Measurements from ENCODE around the gene IFT74. TPM values are rescaled to one million over a fixed set of nuclear protein-coding genes. Genes with fewer than 3 reads are reported as not detected.

IFT74 gene
- total RNA-seq, 2 experiments from 2014 or later: 3.4 to 10.2 TPM

DNA sequence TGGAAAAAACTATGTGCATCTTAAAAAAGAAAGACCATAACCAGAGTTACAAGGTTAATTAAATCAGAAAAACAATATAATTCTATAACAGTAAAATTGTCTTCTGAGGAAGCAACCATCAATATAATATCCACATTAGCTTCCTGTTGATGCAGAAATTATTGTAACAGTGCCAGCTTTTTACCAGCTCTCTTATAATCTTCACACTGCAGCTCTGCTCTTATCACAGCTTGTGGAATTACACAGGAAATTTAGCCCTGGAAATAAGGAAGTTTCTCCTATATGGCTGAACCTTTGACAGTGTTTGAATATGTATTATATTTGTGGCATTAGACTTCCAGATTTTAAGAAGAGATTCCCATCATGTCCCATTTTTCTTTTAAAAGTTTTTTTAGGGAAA, 103.7 kb downstream of the IFT74 start:
- DNase-seq (ENCODE audit: low spot score): no peak
- Histone ChIP-seq H3K36me3 (ENCODE audit: insufficient read depth, low read length) (no peaks in the 10 kb centered on the region), H3K79me2 (ENCODE audit: insufficient read depth, low read depth, low read length) (no peaks in the 10 kb centered on the region), H3K9me3 (ENCODE audit: low read length) (no peaks in the 10 kb centered on the region), H3K27ac (ENCODE audit: low read depth, low read length, poor library complexity, severe bottlenecking) (no peak overlapping the region), H3K4me3 (ENCODE audit: low read depth, low read length, poor library complexity, severe bottlenecking) (no peak overlapping the region), H3K4me1 (ENCODE audit: insufficient read depth, low read length, poor library complexity, severe bottlenecking) (no peaks in the 10 kb centered on the region), H3K9me2 (ENCODE audit: insufficient read depth, low read length) (no peaks in the 10 kb centered on the region), H3K4me2 (ENCODE audit: low read length) (no peak overlapping the region), H2AFZ (ENCODE audit: low read length) (no peak overlapping the region), H4K20me1 (ENCODE audit: insufficient read depth, low read length) (no peaks in the 10 kb centered on the region)
- ChIA-PET POLR2A (interaction anchor here (0.5 kb wide), 1 partner anchor 30 kb away, joined by 3 read pairs; no protein-coding TSS in a partner anchor), CTCF (ENCODE audit: unreplicated experiment) (no interaction called here)
- intact Hi-C loops (cut with micrococcal nuclease; ENCODE audit: unreplicated experiment): no loop called here
- TF ChIP-seq, protein P1, sequence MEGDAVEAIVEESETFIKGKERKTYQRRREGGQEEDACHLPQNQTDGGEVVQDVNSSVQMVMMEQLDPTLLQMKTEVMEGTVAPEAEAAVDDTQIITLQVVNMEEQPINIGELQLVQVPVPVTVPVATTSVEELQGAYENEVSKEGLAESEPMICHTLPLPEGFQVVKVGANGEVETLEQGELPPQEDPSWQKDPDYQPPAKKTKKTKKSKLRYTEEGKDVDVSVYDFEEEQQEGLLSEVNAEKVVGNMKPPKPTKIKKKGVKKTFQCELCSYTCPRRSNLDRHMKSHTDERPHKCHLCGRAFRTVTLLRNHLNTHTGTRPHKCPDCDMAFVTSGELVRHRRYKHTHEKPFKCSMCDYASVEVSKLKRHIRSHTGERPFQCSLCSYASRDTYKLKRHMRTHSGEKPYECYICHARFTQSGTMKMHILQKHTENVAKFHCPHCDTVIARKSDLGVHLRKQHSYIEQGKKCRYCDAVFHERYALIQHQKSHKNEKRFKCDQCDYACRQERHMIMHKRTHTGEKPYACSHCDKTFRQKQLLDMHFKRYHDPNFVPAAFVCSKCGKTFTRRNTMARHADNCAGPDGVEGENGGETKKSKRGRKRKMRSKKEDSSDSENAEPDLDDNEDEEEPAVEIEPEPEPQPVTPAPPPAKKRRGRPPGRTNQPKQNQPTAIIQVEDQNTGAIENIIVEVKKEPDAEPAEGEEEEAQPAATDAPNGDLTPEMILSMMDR (conservative IDR thresholded peaks at IDR 0.05; ENCODE audit: low read length): no peak
- TF ChIP-seq EZH2phosphoT487 (IDR thresholded peaks at IDR 0.05; ENCODE audit: borderline replicate concordance, low read depth, low read length): no peak
- no TSS peak for BruUV-seq (replicated peaks)

DNA sequence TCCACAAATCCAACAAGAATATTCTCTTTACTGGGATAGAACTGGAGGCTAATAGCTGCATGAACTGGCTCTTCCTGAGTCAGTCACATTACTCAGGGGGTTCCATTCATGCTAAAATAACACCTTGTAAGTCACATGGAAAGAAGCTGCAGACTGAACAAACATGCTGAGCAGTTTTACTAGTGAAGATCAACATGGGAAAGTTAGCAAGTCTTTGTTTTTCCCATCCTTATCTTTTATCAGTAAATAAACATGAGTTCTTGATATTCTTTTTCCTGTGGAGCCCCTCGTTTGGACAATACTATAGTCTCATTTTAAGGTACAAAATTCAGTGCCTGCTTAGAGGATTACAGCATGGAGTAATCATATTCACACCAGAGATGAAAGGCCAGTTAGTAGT, 109.1 kb downstream of the IFT74 start:
- Histone ChIP-seq H3K79me2 (ENCODE audit: insufficient read depth, low read depth, low read length) (no peaks in the 10 kb centered on the region), H4K20me1 (ENCODE audit: insufficient read depth, low read length) (no peaks in the 10 kb centered on the region), H3K27ac (ENCODE audit: low read depth, low read length, poor library complexity, severe bottlenecking) (no peak overlapping the region), H2AFZ (ENCODE audit: low read length) (no peak overlapping the region), H3K9me2 (ENCODE audit: insufficient read depth, low read length) (no peaks in the 10 kb centered on the region), H3K4me2 (ENCODE audit: low read length) (no peak overlapping the region), H3K36me3 (ENCODE audit: insufficient read depth, low read length) (no peaks in the 10 kb centered on the region), H3K9me3 (ENCODE audit: low read length) (no peaks in the 10 kb centered on the region), H3K4me1 (ENCODE audit: insufficient read depth, low read length, poor library complexity, severe bottlenecking) (no peaks in the 10 kb centered on the region), H3K4me3 (ENCODE audit: low read depth, low read length, poor library complexity, severe bottlenecking) (no peak overlapping the region)
- no TSS peak for BruUV-seq (replicated peaks)
- ChIA-PET CTCF (ENCODE audit: unreplicated experiment) (no interaction called here), POLR2A (no interaction called here)
- TF ChIP-seq, protein P1 (conservative IDR thresholded peaks at IDR 0.05; ENCODE audit: low read length): no peak
- no peak for TF ChIP-seq EZH2phosphoT487 (IDR thresholded peaks at IDR 0.05; ENCODE audit: borderline replicate concordance, low read depth, low read length)
- intact Hi-C loops (cut with micrococcal nuclease; ENCODE audit: unreplicated experiment): no loop called here
- DNase-seq (ENCODE audit: low spot score): no peak

DNA sequence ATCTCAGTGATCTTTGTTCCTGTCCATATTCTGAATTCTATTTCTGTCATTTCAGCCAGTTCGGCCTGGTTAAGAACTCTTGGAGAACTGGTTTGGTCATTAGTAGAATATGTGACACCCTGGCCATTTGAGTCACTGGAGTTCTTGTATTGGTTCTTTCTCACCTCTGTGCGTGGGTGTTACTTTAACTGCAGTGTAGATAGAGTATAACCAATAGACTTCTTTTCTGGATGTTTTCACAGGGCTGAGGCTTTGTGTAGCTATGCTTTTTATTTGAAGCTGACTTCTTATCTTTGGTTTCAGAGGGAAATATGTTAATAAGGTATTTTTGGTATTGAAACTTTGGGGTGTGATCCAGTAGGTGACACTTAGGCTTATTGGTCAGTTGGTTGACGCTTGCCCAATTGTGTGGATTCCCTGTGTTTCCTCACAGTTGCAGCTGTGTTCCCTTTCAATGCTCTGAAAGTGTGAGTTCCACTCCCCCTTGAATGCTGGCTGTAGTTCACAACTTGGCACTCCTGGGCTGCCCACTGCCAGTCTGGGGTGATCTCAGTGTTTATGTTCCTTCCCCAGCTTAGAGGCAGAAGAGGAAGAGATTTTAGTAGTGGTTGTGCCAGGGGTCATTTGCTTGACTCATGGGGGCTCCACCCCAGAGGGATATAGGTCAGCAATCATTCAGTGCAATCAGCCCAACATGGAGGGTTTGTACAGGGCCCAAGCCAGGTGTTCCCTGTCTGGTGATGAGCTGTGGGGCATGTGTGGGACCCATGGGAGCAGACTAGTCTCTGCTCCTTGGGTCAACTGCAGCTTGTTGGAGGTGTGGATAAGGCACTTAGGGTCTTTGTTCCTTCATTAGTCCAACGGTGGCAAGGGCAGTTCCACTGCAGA, 117.9 kb downstream of the IFT74 start:
- ChIA-PET POLR2A (interaction anchor here (0.6 kb wide), 1 partner anchor 43 kb away, joined by 4 read pairs; no protein-coding TSS in a partner anchor), CTCF (ENCODE audit: unreplicated experiment) (interaction anchor here (0.6 kb wide), 1 partner anchor 351 kb away, joined by 3 read pairs; no protein-coding TSS in a partner anchor)
- H3K27ac ChIP-seq (ENCODE audit: low read depth, low read length, poor library complexity, severe bottlenecking): no peak overlapping the region
- H3K4me1 ChIP-seq (ENCODE audit: insufficient read depth, low read length, poor library complexity, severe bottlenecking): no peaks in the 10 kb centered on the region
- no peaks in the 10 kb centered on the region for H3K9me3 ChIP-seq (ENCODE audit: low read length)
- no peak overlapping the region for H3K4me2 ChIP-seq (ENCODE audit: low read length)
- no peaks in the 10 kb centered on the region for H3K79me2 ChIP-seq (ENCODE audit: insufficient read depth, low read depth, low read length)
- H3K36me3 ChIP-seq (ENCODE audit: insufficient read depth, low read length): no peaks in the 10 kb centered on the region
- TF ChIP-seq, protein P1 (conservative IDR thresholded peaks at IDR 0.05; ENCODE audit: low read length): no peak
- H3K4me3 ChIP-seq (ENCODE audit: low read depth, low read length, poor library complexity, severe bottlenecking): no peak overlapping the region
- DNase-seq (ENCODE audit: low spot score): no peak
- H3K9me2 ChIP-seq (ENCODE audit: insufficient read depth, low read length): no peaks in the 10 kb centered on the region
- intact Hi-C loops (cut with micrococcal nuclease; ENCODE audit: unreplicated experiment): no loop called here
- H2AFZ ChIP-seq (ENCODE audit: low read length): no peak overlapping the region
- no TSS peak for BruUV-seq (replicated peaks)
- no peaks in the 10 kb centered on the region for H4K20me1 ChIP-seq (ENCODE audit: insufficient read depth, low read length)

All from OCI-LY7 (cell line).